GM21529 (cell line): ENCODE results near the gene DACT2.

Experiments used
- ATAC-seq: cut with Tn5 transposase; IDR thresholded peaks from one replicate; pipeline ENCODE4 v1.9.1; 2021; ENCODE audit not compliant: unreplicated experiment

The DACT2 gene

DNA sequence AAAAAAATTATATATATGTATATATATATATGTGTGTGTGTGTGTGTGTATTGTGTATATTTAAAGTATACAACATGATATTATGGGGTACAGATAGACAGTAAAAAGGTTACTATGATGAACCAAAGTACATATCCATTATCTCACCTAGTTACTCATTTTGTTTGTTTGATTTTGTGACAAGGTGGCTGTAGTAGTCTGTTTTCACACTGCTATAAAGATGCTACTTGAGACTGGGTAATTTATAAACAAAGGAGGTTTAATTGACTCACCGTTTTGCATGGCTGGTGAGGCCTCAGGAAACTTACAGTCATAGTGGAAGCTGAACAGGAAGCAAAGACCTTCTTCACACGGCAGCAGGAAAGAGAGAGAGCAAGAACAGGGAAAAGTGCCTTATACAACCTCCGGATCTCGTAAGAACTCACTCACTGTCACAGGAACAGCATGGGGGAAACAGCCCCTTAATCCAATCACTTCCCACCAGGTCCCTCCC is 30.2 kb upstream of the DACT2 start:
- ATAC-seq, result no peak

DNA sequence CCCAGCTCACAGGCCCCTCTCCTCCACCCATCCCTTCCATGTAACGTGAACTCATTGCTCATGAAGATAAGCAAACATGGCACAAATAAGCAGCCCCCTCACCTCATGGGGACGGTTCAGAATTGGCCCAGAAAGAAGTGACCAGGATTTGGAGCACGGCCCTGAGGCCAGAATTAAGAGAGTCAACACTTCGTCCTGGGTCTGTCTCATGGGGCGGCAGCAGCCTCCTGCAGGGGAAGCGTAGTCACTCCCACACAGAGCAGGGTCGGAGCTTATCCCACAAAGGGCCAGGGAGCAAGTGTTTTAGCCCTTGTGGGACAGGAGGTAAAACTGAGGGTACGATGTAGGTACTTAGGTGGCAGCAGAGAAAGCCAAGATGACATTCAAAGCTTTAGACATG is 28.6 kb upstream of the DACT2 start:
- ATAC-seq, result no peak

GRCh38 chr6:168347615-168348014 is 28.0 kb upstream of the DACT2 start:
- no peak for ATAC-seq

- no peak for ATAC-seq
Measured at GRCh38 chr6:168347053-168347452, 27.5 kb upstream of the DACT2 start.

GRCh38 chr6:168345896-168346754 is 26.5 kb upstream of the DACT2 start:
- no peak for ATAC-seq

DNA sequence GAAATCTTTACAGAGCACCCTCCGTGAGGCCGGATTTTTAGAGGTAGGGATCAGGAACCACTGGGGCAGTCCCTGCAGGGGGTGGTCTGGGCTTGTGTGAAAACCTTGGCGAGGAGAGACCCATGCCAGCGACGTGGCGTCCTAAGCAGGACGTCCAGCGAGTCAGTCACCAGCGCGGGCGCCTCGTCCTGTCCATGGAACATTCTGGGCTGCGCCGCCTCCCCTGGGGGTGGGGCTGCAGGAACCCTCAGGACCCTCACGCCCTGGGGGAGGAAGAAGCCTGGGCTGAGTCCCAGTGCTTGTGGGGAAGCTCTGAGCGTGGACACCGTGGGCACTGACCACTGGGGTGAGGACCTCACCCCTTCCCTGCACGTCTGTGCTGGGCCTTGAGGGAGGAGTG is 25.7 kb upstream of the DACT2 start:
- no peak for ATAC-seq

GRCh38 chr6:168344338-168344737 is 24.8 kb upstream of the DACT2 start:
- ATAC-seq, result no peak

- no peak for ATAC-seq
Measured at GRCh38 chr6:168343239-168344150, 23.9 kb upstream of the DACT2 start.

DNA sequence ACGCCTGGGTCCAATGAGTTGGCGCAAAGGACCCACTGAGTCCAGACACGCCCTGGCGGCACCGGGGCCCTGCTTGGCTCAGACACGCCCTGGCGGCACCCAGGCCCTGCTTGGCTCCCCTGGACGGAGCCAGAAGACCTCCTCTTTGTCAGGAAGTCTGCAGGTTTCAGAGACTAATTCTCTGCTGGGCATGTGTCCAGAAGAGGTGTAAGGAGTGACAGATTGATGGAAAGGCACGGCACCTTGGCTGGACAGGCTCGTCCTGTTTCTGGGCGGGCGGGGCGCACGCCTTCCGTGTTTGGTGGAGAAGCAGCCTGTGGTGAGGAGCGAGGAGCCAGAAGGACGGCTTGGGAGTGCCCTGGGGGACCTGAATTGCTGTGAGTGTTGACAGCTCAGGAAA is 23.1 kb upstream of the DACT2 start:
- ATAC-seq, result no peak

DNA sequence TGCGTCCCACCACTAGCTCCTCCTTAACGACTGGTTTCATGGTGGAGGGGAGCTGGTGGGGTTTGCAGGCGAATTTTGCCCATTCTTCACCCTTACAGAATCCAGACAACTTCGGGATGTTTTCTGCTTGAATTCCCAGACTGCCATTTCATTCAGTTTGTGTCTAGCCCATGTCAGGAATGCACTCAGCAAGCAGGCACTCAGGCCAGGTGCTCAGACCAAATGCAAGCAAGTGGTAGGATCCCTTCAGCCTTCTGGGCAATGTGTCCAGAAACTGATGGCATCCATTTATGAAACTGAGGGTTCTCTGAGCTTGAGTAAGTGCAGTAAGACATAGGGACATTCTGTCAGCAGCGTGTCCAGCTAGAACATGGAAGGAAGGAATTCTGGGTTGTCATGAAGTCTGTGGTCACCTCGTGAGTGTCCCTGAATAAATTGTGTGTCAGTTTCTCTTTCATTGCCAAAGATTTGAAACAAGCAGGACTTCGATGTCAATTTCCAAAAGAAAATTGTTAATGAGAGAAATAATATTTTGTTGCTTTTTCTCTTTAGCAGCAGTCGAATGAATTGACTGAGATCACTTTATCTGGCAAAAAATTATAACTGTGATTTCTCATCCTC is 21.8 kb upstream of the DACT2 start:
- ATAC-seq, result no peak

- ATAC-seq, result no peak
Measured at GRCh38 chr6:168340819-168341218, 21.2 kb upstream of the DACT2 start.

GRCh38 chr6:168338777-168339176 is 19.2 kb upstream of the DACT2 start:
- ATAC-seq, result no peak

- ATAC-seq, result no peak
Measured at GRCh38 chr6:168336967-168337366, 17.4 kb upstream of the DACT2 start.

GRCh38 chr6:168333989-168334388 is 14.4 kb upstream of the DACT2 start:
- no peak for ATAC-seq

DNA sequence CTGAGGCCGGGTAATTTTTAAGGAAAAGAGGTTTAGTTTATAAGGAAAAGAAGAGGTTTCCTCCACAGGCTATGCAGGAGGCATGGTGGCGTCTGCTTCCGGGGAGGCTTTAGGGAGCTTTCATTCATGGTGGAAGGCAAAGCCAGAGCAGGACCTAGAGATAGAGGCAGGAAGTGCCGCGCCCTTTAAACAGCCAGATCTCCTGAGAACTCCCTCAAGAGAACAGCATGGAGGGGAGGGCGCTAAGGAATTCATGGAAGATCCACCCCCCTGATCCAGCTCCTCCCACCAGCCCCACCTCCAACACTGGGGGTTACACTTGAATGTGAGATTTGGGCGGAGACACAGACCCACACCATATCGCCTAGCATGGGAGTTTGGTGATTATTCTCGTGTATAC is 13.9 kb upstream of the DACT2 start:
- ATAC-seq, result no peak

- ATAC-seq, result no peak
Measured at GRCh38 chr6:168333039-168333438, 13.5 kb upstream of the DACT2 start.

- no peak for ATAC-seq
Measured at GRCh38 chr6:168332020-168332419, 12.4 kb upstream of the DACT2 start.

GRCh38 chr6:168331058-168331457 is 11.5 kb upstream of the DACT2 start:
- no peak for ATAC-seq

GRCh38 chr6:168330403-168330802 is 10.8 kb upstream of the DACT2 start:
- no peak for ATAC-seq

- no peak for ATAC-seq
Measured at GRCh38 chr6:168328086-168328485, 8.5 kb upstream of the DACT2 start.
